HepG2 (cell line): ENCODE measurements around the gene TSSK3. TPM values are rescaled to one million over a fixed set of nuclear protein-coding genes. Genes with fewer than 3 reads are reported as not detected.

Experiments
- polyA plus RNA-seq, 8 experiments: library from polyadenylated mRNA; depleted of rRNA in 3 of 8; stranded (reverse) in 7 of 8; unstranded in 1 of 8; fragments of >200 nt; fragmentation: Illumina TruSeq in 4 of 8; extraction: Trizol in 4 of 8; gene quantifications; 2 replicates each; pipeline versions ENCODE4 v1.2.1 to v1.2.3, GENCODE V29; 2011 to 2016; ENCODE audit warnings: low read depth in 4 of 8, missing spikeins in 1 of 8, mixed read lengths in 1 of 8; ENCODE audit not compliant: insufficient read depth in 1 of 8
- total RNA-seq, 5 experiments: library from RNA; depleted of rRNA; stranded (reverse); fragments of >200 nt; fragmentation: Illumina TruSeq; extraction: Trizol; gene quantifications; 2 replicates each; pipeline ENCODE4 v1.2.3, GENCODE V29; 2016; ENCODE audit warnings: low read depth in 1 of 5

Gene TSSK3
- total and polyA plus RNA-seq, 2 of the 13 experiments (the other 11 are each of a cell fraction or from before 2014, with no cell fraction given) = 1.0 to 1.1 TPM

Other genes starting within 250 kb of the TSSK3 start
- 67.8 and 70.7 TPM in 2 replicates for gene TXLNA, start 182.9 kb upstream of the TSSK3 start, total RNA-seq (2016; rRNA removed; fragmentation: Illumina TruSeq; extraction: Trizol)
- 29.6 and 35.3 TPM in 2 replicates for gene TXLNA, start 182.9 kb upstream of the TSSK3 start, polyA plus RNA-seq (2011; rRNA removed)
- 2.8 and 3.5 TPM in 2 replicates for gene CCDC28B, start 161.9 kb upstream of the TSSK3 start, total RNA-seq (2016; rRNA removed; fragmentation: Illumina TruSeq; extraction: Trizol)
- 2.6 TPM in 2 replicates for gene CCDC28B, start 161.9 kb upstream of the TSSK3 start, polyA plus RNA-seq (2011; rRNA removed)
- 2.3 and 3.0 TPM in 2 replicates for gene IQCC, start 156.9 kb upstream of the TSSK3 start, total RNA-seq (2016; rRNA removed; fragmentation: Illumina TruSeq; extraction: Trizol)
- 1.5 and 1.7 TPM in 2 replicates for gene IQCC, start 156.9 kb upstream of the TSSK3 start, polyA plus RNA-seq (2011; rRNA removed)
- not detected in 2 replicates for gene DCDC2B, start 153.4 kb upstream of the TSSK3 start, total RNA-seq (2016; rRNA removed; fragmentation: Illumina TruSeq; extraction: Trizol)
- not detected in 2 replicates for gene DCDC2B, start 153.4 kb upstream of the TSSK3 start, polyA plus RNA-seq (2011; rRNA removed)
- gene TMEM234, start 140.2 kb upstream of the TSSK3 start, total RNA-seq (2016; rRNA removed; fragmentation: Illumina TruSeq; extraction: Trizol) = 4.2 and 9.0 TPM in 2 replicates
- gene TMEM234, start 140.2 kb upstream of the TSSK3 start, polyA plus RNA-seq (2011; rRNA removed) = 6.1 and 6.8 TPM in 2 replicates
- gene EIF3I, start 140.1 kb upstream of the TSSK3 start, total RNA-seq (2016; rRNA removed; fragmentation: Illumina TruSeq; extraction: Trizol) = 223 and 286 TPM in 2 replicates
- gene EIF3I, start 140.1 kb upstream of the TSSK3 start, polyA plus RNA-seq (2011; rRNA removed) = 210 and 218 TPM in 2 replicates
- 0.15 and 0.45 TPM in 2 replicates for gene FAM167B, start 115.3 kb upstream of the TSSK3 start, total RNA-seq (2016; rRNA removed; fragmentation: Illumina TruSeq; extraction: Trizol)
- gene FAM167B, start 115.3 kb upstream of the TSSK3 start, polyA plus RNA-seq (2011; rRNA removed) = 0.70 and 1.1 TPM in 2 replicates
- gene LCK, start 111.3 kb upstream of the TSSK3 start, total RNA-seq (2016; rRNA removed; fragmentation: Illumina TruSeq; extraction: Trizol) = 0.83 and 0.93 TPM in 2 replicates
- gene LCK, start 111.3 kb upstream of the TSSK3 start, polyA plus RNA-seq (2011; rRNA removed) = 1.8 and 3.1 TPM in 2 replicates
- gene HDAC1, start 70.5 kb upstream of the TSSK3 start, total RNA-seq (2016; rRNA removed; fragmentation: Illumina TruSeq; extraction: Trizol) = 93.5 and 109 TPM in 2 replicates
- gene HDAC1, start 70.5 kb upstream of the TSSK3 start, polyA plus RNA-seq (2011; rRNA removed) = 189 and 190 TPM in 2 replicates
- gene MARCKSL1, start 26.3 kb upstream of the TSSK3 start, total RNA-seq (2016; rRNA removed; fragmentation: Illumina TruSeq; extraction: Trizol) = 81.9 and 85.1 TPM in 2 replicates
- gene MARCKSL1, start 26.3 kb upstream of the TSSK3 start, polyA plus RNA-seq (2011; rRNA removed) = 134 and 155 TPM in 2 replicates
- 0.31 and 3.2 TPM in 2 replicates for gene FAM229A, start 54 bp upstream of the TSSK3 start, total RNA-seq (2016; rRNA removed; fragmentation: Illumina TruSeq; extraction: Trizol)
- gene FAM229A, start 54 bp upstream of the TSSK3 start, polyA plus RNA-seq (2011; rRNA removed) = 17.6 and 21.8 TPM in 2 replicates
- gene BSDC1, start 31.9 kb downstream of the TSSK3 start, total RNA-seq (2016; rRNA removed; fragmentation: Illumina TruSeq; extraction: Trizol) = 33.2 and 40.3 TPM in 2 replicates
- 64.2 and 81.8 TPM in 2 replicates for gene BSDC1, start 31.9 kb downstream of the TSSK3 start, polyA plus RNA-seq (2011; rRNA removed)
- gene ZBTB8B, start 102.5 kb downstream of the TSSK3 start, total RNA-seq (2016; rRNA removed; fragmentation: Illumina TruSeq; extraction: Trizol) = 0.01 and 0.02 TPM in 2 replicates
- gene ZBTB8B, start 102.5 kb downstream of the TSSK3 start, polyA plus RNA-seq (2011; rRNA removed) = under 0.01 TPM in 1 of 2 replicates, not detected in the other
- gene ZBTB8A, start 176.9 kb downstream of the TSSK3 start, total RNA-seq (2016; rRNA removed; fragmentation: Illumina TruSeq; extraction: Trizol) = 3.7 and 4.7 TPM in 2 replicates
- gene ZBTB8A, start 176.9 kb downstream of the TSSK3 start, polyA plus RNA-seq (2011; rRNA removed) = 0.82 and 1.3 TPM in 2 replicates